Gastroesophageal sphincter (tissue), 4 donors: ENCODE measurements around the gene LRRN4CL. TPM values are rescaled to one million over a fixed set of nuclear protein-coding genes. Genes with fewer than 3 reads are reported as not detected.

Experiments used
- ATAC-seq: fragments of 150-250 bp; one replicate; pipeline ENCODE4 v1.9.1; 2016; ENCODE audit warnings: mild to moderate bottlenecking, moderate library complexity
- H3K27ac ChIP-seq, 4 donors: fragments of 200-600 bp; sonication (generic) in 3 of 4; 1 replicate in 3 of 4; 2 replicates in 1 of 4; pipeline ENCODE4 v1.5.1; 2016 to 2019
- H3K27me3 ChIP-seq: fragments of 200-600 bp; sonication (generic); one replicate; pipeline ENCODE4 v1.5.1; 2019
- H3K36me3 ChIP-seq, 2 donors: fragments of 200-600 bp; sonication (generic); one replicate each; pipeline ENCODE4 v1.5.1; 2019; ENCODE audit warnings: control low read depth in 1 of 2
- H3K4me1 ChIP-seq, 3 donors: fragments of 200-600 bp; sonication (generic); 1 replicate in 2 of 3; 2 replicates in 1 of 3; pipeline ENCODE4 v1.5.1; 2016 to 2019; ENCODE audit warnings: control low read depth in 2 of 3
- H3K4me3 ChIP-seq, 2 donors: fragments of 200-600 bp; sonication (generic); one replicate each; pipeline ENCODE4 v1.5.1; 2019; ENCODE audit warnings: mild to moderate bottlenecking in 1 of 2, moderate library complexity in 1 of 2
- H3K9me3 ChIP-seq, 3 donors: fragments of 200-600 bp; sonication (generic); one replicate each; pipeline ENCODE4 v1.5.1; 2017 to 2019; ENCODE audit warnings: control low read depth in 2 of 3
- CTCF ChIP-seq, 4 experiments: fragments of 200-600 bp in 2 of 4; fragments of 450-650 bp in 2 of 4; sonication (generic) in 1 of 4; IDR thresholded peaks; one replicate each; pipeline ENCODE4 v1.5.1; 2017 to 2019; ENCODE audit warnings: antibody characterized with exemption in 4 of 4, mild to moderate bottlenecking in 2 of 4, moderate library complexity in 2 of 4
- EP300 ChIP-seq: sonication (generic); formaldehyde crosslinking; IDR thresholded peaks from one replicate; pipeline ENCODE4 v1.6.1; 2017; ENCODE audit warnings: antibody characterized with exemption, mild to moderate bottlenecking
- POLR2A ChIP-seq, 2 donors: fragments of 450-650 bp; IDR thresholded peaks; one replicate each; pipeline ENCODE4 v1.6.1; 2017; ENCODE audit warnings: antibody characterized with exemption in 2 of 2, mild to moderate bottlenecking in 2 of 2, moderate library complexity in 1 of 2
- POLR2AphosphoS5 ChIP-seq: sonication (generic); formaldehyde crosslinking; IDR thresholded peaks from one replicate; pipeline ENCODE4 v1.6.1; 2017; ENCODE audit warnings: antibody characterized with exemption
- WGBS, 2 donors: methylation state at CpG; one replicate each; pipeline ENCODE4 v1.1.5; 2018; ENCODE audit warnings: low coverage in 1 of 2; 5-methylcytosine and 5-hydroxymethylcytosine counted together
- total RNA-seq, 4 donors: library from RNA; depleted of rRNA; stranded (reverse); fragments of >200 nt; gene quantifications; one replicate each; pipeline ENCODE4 v1.1.0, GENCODE V29; 2016

LRRN4CL gene
- total RNA-seq, 4 donors from 2014 or later: 20.1 to 42.1 (median 32.1) TPM

GRCh38 chr11:62715150-62716130 is 26.1 kb upstream of the LRRN4CL start:
- Histone ChIP-seq H3K36me3 (peaks cover 19 to 100% of the 10 kb centered on the region in 2 donors), H3K4me3 (no peak overlapping the region), H3K27ac (peak overlapping the region in 1 of 4 donors; percentile 22), H3K4me1 (peaks cover 0 to 33% (median 2%) of the 10 kb centered on the region in 3 donors), H3K27me3 (no peaks in the 10 kb centered on the region), H3K9me3 (no peaks in the 10 kb centered on the region)
- ATAC-seq: no peak
- no peak for TF ChIP-seq CTCF (IDR thresholded peaks at IDR 0.05)
- no peak for TF ChIP-seq POLR2AphosphoS5
- no peak for TF ChIP-seq EP300
- no peak for TF ChIP-seq POLR2A (IDR thresholded peaks at IDR 0.05)
- WGBS, 2 donors: 74 to 83% methylated on average over 12 to 15 of the region's 24 CpGs

- ATAC-seq: no peak
- Histone ChIP-seq H3K4me3 (no peak overlapping the region), H3K4me1 (peaks cover 0 to 40% (median 15%) of the 10 kb centered on the region in 3 donors), H3K36me3 (peaks cover 10 to 82% of the 10 kb centered on the region in 2 donors), H3K9me3 (no peaks in the 10 kb centered on the region), H3K27ac (peak overlapping the region in 1 of 4 donors; percentile 47), H3K27me3 (no peaks in the 10 kb centered on the region)
- TF ChIP-seq CTCF (IDR thresholded peaks at IDR 0.05) (no peak), EP300 (no peak), POLR2A (IDR thresholded peaks at IDR 0.05) (no peak), POLR2AphosphoS5 (no peak)
- 57 to 67% methylated on average over 1 to 2 of the region's 2 CpGs for WGBS, 2 donors
Observed at GRCh38 chr11:62713343-62713742, 24.0 kb upstream of the LRRN4CL start.

- WGBS, 2 donors: 54 to 61% methylated on average over 3 of the region's 3 CpGs
- no peak overlapping the region for H3K4me3 ChIP-seq
- no peak for TF ChIP-seq POLR2A (IDR thresholded peaks at IDR 0.05)
- no peak for TF ChIP-seq CTCF (IDR thresholded peaks at IDR 0.05)
- TF ChIP-seq EP300: no peak
- TF ChIP-seq POLR2AphosphoS5: no peak
- no peaks in the 10 kb centered on the region for H3K27me3 ChIP-seq
- no peaks in the 10 kb centered on the region for H3K9me3 ChIP-seq
- peak overlapping the region in 1 of 4 donors; percentile 47 for H3K27ac ChIP-seq
- H3K36me3 ChIP-seq: peaks cover 6 to 78% of the 10 kb centered on the region in 2 donors
- ATAC-seq: no peak
- peaks cover 0 to 40% (median 16%) of the 10 kb centered on the region in 3 donors for H3K4me1 ChIP-seq
Observed at GRCh38 chr11:62712861-62713260, 23.5 kb upstream of the LRRN4CL start.

GRCh38 chr11:62712276-62712812 is 23.0 kb upstream of the LRRN4CL start:
- no peak for ATAC-seq
- Histone ChIP-seq H3K27ac (peak overlapping the region in 1 of 4 donors; percentile 47), H3K36me3 (peaks cover 4 to 72% of the 10 kb centered on the region in 2 donors), H3K4me1 (peaks cover 0 to 40% (median 16%) of the 10 kb centered on the region in 3 donors), H3K4me3 (no peak overlapping the region), H3K9me3 (no peaks in the 10 kb centered on the region), H3K27me3 (no peaks in the 10 kb centered on the region)
- TF ChIP-seq POLR2A (IDR thresholded peaks at IDR 0.05) (no peak), CTCF (IDR thresholded peaks at IDR 0.05) (no peak), POLR2AphosphoS5 (no peak), EP300 (no peak)
- 54 to 76% methylated on average over 4 to 6 of the region's 6 CpGs for WGBS, 2 donors
